ENCODE results near the gene SLC16A2.

DNA sequence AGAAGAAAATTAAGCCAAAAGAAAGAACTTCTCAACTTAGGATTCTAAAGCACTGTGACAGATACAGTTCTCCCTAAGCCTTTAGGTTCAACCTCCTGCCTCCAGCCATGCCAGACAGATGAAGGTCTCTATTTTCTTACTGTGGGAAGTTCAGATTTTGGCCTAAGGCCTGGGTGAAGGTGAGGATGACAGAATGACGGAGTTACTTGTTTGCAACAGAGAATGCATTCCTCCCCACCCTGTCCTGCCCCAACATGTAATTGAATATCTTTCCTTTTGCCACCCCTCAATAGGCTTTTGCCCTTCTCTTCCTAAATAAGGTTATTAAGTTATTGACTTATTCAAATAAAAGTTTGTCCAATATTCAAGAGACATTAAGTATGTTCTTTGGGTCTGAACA lies 25.6 kb downstream of the SLC16A2 start:
- no peak for TF ChIP-seq CTCF (IDR thresholded peaks at IDR 0.05; ENCODE audit: insufficient read depth, low read length, poor library complexity, severe bottlenecking)
- no peak for TF ChIP-seq EZH2phosphoT487 (conservative IDR thresholded peaks at IDR 0.05; ENCODE audit: low read length)
